Measurements from ENCODE around the gene KCTD21. TPM values are rescaled to one million over a fixed set of nuclear protein-coding genes. Genes with fewer than 3 reads are reported as not detected.

Gene KCTD21, protein sequence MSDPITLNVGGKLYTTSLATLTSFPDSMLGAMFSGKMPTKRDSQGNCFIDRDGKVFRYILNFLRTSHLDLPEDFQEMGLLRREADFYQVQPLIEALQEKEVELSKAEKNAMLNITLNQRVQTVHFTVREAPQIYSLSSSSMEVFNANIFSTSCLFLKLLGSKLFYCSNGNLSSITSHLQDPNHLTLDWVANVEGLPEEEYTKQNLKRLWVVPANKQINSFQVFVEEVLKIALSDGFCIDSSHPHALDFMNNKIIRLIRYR
- total RNA-seq (2014; rRNA removed) (9.4 and 13.0 TPM in 2 replicates), Bru-seq, nascent RNA (percentile 73 among the genes with signal in this experiment), BruChase-seq, experiment 1, labeled RNA remaining after a 6-hour chase (percentile 71 among the genes with signal in this experiment), BruChase-seq, experiment 2, labeled RNA remaining after a 2-hour chase (percentile 80 among the genes with signal in this experiment)
- long read RNA-seq, transcript KCTD21-201 (2 exons, 3,585 nt), result major isoform, 9 of 32 reads
- long read RNA-seq, partial matches to known transcripts, result 0 of 32 reads
- long read RNA-seq, other reads (novel, unspliced or antisense), result 23 of 32 reads

GRCh38 chr11:78188286-78189173 lies at the start of gene KCTD21, which contains the start of gene USP35:
Gene KCTD21, minus strand, starts transcription at chr11:78188626. Its CDS starts 14,072 bp downstream, at chr11:78174554.
Gene USP35, plus strand, starts transcription at chr11:78188919. Its CDS starts 7,327 bp downstream, at chr11:78196246.
- Histone ChIP-seq H3K27me3 (ENCODE audit: low read length) (no peaks in the 10 kb centered on the region), H3K9ac (ENCODE audit: low read length) (peak within 1 kb of the TSS; percentile 81), H3K9me2 (replicated peaks; ENCODE audit: low read length) (no peaks in the 10 kb centered on the region), H3K4me2 (ENCODE audit: low read length) (peak within 1 kb of the TSS; percentile 99), H3K36me3 (ENCODE audit: low read depth, low read length) (0 out of 2 replicates have a peak, but pooled peaks cover 2% of the 10 kb centered on the region), H2AFZ (ENCODE audit: low read length) (peak within 1 kb of the TSS; percentile 91), H3K4me1 (ENCODE audit: insufficient read depth, low read length) (peaks cover 40% of the 10 kb centered on the region), H3K4me3 (ENCODE audit: low read length) (peak within 1 kb of the TSS; percentile 97), H4K20me1 (ENCODE audit: low read length) (no peaks in the 10 kb centered on the region), H3K79me2 (ENCODE audit: low read length) (peaks cover 62% of the 10 kb centered on the region), H3K27ac (ENCODE audit: low read length) (peak within 1 kb of the TSS; percentile 50), H3F3A (ENCODE audit: low read length, unreplicated experiment) (no peaks in the 10 kb centered on the region), H3K9me3 (ENCODE audit: low read length) (no peaks in the 10 kb centered on the region)
- no TSS peak for BruUV-seq (replicated peaks)
- intact Hi-C loops (cut with micrococcal nuclease), result loop anchor here (1.0 kb wide), 1 partner anchor 39 kb away; no protein-coding TSS in a partner anchor
- CTCF ChIA-PET, result interaction anchor here (0.6 to 1.1 kb wide), 3 partner anchors 17 to 39 kb away, joined by 3 to 11 read pairs (median 3); no protein-coding TSS in a partner anchor
- ATAC-seq, result peak; percentile 94
- peak; percentile 99 for DNase-seq
- POLR2A ChIA-PET (ENCODE audit: unreplicated experiment), result interaction anchor here (0.5 to 1.0 kb wide), 3 partner anchors 39 to 45 kb away, joined by 3 read pairs; no protein-coding TSS in a partner anchor
- TF ChIP-seq, protein P1, sequence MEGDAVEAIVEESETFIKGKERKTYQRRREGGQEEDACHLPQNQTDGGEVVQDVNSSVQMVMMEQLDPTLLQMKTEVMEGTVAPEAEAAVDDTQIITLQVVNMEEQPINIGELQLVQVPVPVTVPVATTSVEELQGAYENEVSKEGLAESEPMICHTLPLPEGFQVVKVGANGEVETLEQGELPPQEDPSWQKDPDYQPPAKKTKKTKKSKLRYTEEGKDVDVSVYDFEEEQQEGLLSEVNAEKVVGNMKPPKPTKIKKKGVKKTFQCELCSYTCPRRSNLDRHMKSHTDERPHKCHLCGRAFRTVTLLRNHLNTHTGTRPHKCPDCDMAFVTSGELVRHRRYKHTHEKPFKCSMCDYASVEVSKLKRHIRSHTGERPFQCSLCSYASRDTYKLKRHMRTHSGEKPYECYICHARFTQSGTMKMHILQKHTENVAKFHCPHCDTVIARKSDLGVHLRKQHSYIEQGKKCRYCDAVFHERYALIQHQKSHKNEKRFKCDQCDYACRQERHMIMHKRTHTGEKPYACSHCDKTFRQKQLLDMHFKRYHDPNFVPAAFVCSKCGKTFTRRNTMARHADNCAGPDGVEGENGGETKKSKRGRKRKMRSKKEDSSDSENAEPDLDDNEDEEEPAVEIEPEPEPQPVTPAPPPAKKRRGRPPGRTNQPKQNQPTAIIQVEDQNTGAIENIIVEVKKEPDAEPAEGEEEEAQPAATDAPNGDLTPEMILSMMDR (conservative IDR thresholded peaks at IDR 0.05; ENCODE audit: low read depth, low read length), result no peak
- no peak for TF ChIP-seq EZH2 (IDR thresholded peaks at IDR 0.05; ENCODE audit: low read length, unreplicated experiment)
- TF ChIP-seq EZH2phosphoT487 (IDR thresholded peaks at IDR 0.05; ENCODE audit: borderline replicate concordance, low read length), result no peak

DNA sequence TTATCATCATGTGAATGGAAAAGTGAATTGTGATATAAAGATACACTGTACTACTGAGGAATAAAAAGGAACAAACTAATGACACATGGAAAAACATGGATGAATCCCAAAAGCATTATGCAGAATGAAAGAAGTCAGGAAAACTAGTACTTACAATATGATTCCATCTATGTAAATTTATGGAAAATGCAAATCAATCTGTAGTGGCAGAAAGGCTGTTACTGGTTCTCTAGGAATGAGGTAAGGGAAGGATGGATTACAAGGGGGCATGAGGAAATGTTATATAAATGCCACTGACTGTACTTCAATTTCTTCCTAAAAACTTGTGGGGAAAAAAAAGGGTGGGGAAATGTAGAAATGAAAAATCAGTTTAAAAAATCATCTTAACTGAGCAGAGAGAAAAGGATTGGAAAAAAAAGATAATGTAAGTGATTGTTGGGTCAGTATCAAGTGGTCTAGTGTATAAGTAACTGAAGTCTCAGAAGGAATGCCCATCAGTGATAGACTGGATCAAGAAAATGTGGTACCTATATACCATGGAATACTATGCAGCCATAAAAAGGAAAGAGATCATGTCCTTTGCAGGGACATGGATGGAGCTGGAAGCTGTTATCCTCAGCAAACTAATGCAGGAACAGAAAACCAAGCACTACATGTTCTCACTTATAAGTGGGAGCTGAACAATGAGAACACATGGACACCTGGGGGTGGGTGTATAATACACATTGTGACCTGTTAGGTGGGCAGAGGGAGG lies 49.0 kb upstream of the KCTD21 start:
- ATAC-seq (no peak), DNase-seq (no peak)
- H2AFZ ChIP-seq (ENCODE audit: low read length), result no peak overlapping the region
- no peak overlapping the region for H3K27ac ChIP-seq (ENCODE audit: low read length)
- no peaks in the 10 kb centered on the region for H4K20me1 ChIP-seq (ENCODE audit: low read length)
- no peak overlapping the region for H3K4me2 ChIP-seq (ENCODE audit: low read length)
- intact Hi-C loops (cut with micrococcal nuclease), result loop anchor here (10.0 kb wide), 2 partner anchors 77 to 107 kb away; no protein-coding TSS in a partner anchor
- no peak overlapping the region for H3K9ac ChIP-seq (ENCODE audit: low read length)
- peaks cover 8% of the 10 kb centered on the region; the same call in 1 of the 2 replicates for H3K9me3 ChIP-seq (ENCODE audit: low read length)
- no peaks in the 10 kb centered on the region for H3K9me2 ChIP-seq (replicated peaks; ENCODE audit: low read length)
- no TSS peak for BruUV-seq (replicated peaks)
- H3F3A ChIP-seq (ENCODE audit: low read length, unreplicated experiment), result no peaks in the 10 kb centered on the region
- H3K27me3 ChIP-seq (ENCODE audit: low read length), result no peaks in the 10 kb centered on the region
- TF ChIP-seq EZH2phosphoT487 (IDR thresholded peaks at IDR 0.05; ENCODE audit: borderline replicate concordance, low read length) (no peak), EZH2 (IDR thresholded peaks at IDR 0.05; ENCODE audit: low read length, unreplicated experiment) (no peak)
- TF ChIP-seq, protein P1 (conservative IDR thresholded peaks at IDR 0.05; ENCODE audit: low read depth, low read length), result no peak
- ChIA-PET CTCF (no interaction called here), POLR2A (ENCODE audit: unreplicated experiment) (no interaction called here)
- H3K4me1 ChIP-seq (ENCODE audit: insufficient read depth, low read length), result peaks cover 4% of the 10 kb centered on the region
- H3K79me2 ChIP-seq (ENCODE audit: low read length), result no peaks in the 10 kb centered on the region
- no peak overlapping the region for H3K4me3 ChIP-seq (ENCODE audit: low read length)
- H3K36me3 ChIP-seq (ENCODE audit: low read depth, low read length), result peaks cover 5% of the 10 kb centered on the region; the same call in 1 of the 2 replicates
